NCI-H2227 treated with DMSO at 0.1 percent for 48 hours (cell line): ENCODE results near the gene RALGAPA1.
A peak's percentile ranks its signal among the peaks of the same experiment; 100 is the strongest.

Experiments used
- DNase-seq: peaks from one replicate; lab custom pipeline; 2025; lab: John Stamatoyannopoulos, UW

RALGAPA1 gene

DNA sequence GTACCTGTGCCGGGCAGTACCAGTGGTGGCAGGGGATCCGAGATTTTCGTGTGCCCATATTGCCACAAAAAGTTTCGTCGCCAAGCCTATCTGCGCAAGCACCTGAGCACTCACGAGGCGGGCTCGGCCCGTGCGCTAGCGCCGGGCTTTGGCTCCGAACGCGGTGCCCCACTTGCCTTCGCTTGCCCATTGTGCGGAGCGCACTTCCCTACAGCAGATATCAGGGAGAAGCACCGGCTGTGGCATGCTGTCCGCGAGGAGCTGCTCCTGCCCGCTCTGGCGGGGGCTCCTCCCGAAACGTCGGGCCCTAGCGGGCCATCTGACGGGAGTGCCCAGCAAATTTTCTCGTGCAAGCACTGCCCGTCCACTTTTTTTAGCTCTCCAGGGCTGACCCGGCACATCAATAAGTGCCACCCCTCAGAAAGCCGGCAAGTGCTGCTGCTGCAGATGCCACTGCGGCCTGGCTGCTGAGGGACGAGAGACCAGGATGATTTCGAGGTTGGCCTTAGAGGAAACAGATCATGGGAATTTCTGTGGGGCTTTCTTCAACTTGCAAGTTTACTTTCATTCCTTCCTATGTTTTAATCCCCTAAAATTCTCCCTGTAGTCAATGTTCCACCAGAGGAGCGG lies 273.5 kb downstream of the RALGAPA1 start:
- no peak for DNase-seq

DNA sequence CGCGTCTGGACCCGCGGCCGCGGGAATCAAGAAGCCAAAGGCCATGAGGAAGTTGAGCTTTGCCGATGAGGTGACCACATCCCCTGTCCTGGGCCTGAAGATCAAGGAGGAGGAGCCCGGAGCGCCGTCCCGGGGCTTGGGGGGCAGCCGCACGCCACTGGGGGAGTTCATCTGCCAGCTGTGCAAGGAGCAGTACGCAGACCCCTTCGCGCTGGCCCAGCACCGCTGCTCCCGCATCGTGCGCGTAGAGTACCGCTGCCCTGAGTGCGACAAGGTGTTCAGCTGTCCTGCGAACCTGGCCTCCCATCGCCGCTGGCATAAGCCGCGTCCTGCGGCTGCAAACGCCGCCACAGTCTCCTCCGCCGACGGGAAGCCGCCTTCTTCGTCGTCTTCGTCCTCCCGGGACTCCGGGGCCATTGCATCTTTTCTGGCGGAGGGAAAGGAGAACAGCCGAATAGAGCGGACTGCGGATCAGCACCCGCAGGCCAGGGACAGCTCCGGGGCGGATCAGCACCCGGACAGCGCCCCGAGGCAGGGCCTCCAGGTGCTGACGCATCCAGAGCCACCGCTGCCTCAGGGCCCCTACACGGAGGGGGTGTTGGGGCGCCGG lies 274.1 kb downstream of the RALGAPA1 start:
- DNase-seq = no peak

DNA sequence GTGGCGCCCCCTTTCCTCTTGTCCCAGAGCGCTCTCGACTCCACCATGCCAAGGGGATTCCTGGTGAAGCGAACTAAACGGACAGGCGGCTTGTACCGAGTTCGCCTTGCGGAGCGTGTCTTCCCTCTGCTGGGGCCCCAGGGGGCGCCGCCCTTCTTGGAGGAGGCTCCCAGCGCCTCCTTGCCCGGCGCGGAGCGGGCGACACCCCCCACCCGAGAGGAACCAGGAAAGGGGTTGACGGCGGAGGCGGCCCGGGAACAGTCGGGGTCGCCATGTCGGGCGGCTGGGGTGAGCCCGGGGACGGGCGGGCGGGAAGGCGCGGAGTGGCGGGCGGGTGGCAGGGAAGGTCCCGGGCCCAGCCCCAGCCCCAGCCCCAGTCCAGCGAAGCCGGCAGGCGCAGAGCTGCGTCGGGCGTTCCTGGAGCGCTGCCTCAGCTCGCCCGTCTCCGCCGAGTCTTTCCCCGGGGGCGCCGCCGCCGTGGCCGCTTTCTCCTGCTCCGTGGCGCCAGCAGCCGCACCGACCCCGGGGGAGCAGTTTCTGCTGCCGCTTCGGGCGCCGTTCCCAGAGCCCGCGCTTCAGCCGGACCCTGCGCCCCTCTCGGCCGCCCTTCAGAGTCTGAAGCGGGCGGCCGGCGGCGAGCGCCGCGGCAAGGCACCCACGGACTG lies 274.8 kb downstream of the RALGAPA1 start:
- DNase-seq = no peak

DNA sequence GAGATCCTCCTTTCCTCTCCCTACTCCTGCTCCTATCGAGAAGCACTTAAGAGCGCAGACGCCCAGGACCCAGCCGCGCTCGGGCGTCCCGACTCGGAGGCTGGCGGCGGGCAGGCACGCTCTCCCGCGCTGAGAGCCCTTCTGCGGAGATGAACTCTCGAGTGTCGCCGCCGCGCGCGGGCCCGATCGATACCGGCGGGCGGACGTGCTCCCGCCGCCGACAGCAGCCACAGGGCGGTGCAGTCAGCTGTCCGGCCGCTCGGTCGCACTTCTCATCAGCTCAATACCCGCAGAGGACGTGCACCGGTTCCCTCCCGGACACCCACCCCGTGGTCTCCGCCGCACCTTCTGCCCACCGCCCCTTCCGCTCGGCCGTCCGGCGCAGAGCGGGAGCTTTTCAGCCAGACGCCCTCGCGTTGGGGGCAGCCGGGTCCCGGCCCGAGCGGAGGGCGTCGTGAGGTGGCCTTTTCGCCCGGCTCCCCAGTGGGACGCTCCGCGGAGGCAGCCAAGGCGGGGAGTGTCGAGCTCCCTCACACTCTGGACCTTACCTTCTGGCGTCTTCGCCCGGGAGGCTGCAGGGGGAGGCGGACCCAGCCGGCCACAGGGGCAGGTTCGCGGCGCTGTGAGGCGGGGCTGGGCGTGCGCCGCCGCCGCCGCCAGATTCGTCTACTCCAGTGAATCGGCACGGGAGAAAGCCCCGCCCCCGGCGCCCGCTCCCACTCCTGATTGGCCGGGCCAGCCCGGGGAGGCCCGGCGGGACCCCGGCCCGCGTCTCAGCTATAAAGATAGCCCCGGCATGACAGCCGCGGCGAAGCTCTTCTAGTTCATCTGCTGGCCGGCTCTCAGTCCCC lies 275.5 kb downstream of the RALGAPA1 start, which contains the start of gene INSM2:
INSM2 (plus strand) TSS at position 808 of the 851 bp plus-strand sequence. CDS start 89 bp downstream, outside the sequence.
- peak; percentile 87 for DNase-seq

DNA sequence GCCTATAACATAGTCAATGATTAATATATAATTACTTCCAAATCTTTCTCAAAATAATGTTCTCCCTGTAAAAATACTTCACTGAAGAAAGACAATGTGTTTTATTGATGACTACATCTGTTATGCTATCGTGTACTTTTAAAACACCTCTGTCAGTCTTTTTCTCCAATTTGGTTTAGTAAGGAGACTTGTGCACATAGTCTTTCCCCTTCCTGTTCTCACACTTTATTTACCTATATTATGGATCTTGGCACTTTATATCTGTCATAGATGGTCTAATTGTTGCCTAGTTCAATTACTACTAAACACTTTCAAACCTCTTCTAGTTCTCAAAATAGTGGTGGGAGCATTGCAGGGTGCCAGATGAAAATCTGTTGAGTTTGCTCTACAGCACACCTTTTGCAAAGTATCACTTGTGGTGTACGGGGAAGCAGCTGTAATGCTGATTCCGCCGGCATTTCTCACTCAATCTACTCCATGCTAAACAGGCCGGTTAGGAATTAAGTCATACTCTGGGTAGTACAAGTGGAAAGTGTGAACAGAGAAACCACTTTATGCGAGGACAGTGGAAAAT lies 276.2 kb downstream of the RALGAPA1 start:
- no peak for DNase-seq

DNA sequence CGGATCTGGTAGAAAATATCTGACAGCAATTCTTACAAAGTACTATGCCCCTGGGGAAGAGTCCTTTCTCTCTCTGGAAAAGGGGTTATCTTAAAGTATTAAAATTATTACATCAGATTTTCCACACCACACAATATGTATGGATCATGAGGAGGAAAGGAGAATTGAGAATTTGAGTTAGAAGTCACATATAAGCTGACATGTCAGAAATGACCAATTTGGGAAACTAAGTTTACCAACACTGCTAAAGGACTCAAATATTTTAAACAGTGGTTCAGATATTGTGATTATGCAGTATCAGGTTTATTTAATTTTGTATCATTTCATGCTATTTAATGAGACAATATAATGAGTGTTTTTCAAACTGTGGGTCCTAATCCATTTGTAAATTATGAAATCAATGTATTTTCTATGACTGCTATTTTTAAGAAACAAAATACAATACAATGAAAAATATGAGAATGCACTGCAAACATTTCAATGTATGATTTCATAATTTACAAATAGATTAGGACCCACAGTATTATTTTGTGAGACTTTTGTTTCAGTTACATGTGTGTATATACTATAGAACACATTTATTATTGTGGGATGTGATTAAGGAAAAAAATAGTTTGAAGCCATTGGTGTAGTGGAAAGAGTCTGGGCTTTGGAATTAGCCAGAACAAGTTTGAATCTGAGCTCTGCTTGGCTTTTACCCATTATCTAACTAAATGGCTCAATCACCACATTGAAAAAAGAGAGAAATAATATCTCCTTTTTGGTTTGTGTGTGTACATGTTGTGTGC lies 276.9 kb downstream of the RALGAPA1 start:
- DNase-seq = no peak

DNA sequence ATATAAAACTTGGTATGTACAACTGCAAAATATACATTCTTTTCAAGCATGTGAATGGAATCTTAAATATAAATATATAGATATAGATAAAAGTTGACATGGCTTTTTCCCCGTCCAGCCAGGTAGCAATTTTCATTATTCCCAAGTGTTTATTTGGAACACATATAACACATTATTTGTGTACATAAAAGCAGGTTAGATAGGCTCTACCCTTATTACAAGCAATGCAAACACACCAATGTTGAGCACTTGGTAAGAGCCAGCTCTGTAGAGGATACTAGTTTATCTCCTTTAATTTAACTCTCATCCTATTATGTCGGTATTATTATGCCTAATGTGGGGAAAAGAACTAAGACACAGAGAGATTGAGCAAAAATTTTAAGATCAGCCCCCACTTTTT lies 282.1 kb downstream of the RALGAPA1 start:
- no peak for DNase-seq

DNA sequence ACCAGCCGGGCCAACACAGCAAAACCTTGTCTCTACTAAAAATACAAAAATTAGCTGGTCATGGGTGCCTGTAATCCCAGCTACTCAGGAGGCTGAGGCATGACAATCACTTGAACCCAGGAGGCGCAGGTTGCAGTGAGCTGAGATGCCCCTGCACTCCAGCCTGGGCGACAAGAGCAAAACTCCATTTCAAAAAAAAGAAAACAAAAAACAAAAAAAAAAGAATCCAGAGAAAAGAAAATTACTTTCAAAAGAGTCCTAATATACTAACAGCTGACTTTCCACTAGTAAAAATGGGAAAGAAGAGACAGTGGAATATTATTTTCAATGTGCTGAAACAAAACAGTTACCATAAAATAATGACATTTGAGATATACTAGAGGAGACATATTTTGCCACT lies 283.4 kb downstream of the RALGAPA1 start:
- no peak for DNase-seq

DNA sequence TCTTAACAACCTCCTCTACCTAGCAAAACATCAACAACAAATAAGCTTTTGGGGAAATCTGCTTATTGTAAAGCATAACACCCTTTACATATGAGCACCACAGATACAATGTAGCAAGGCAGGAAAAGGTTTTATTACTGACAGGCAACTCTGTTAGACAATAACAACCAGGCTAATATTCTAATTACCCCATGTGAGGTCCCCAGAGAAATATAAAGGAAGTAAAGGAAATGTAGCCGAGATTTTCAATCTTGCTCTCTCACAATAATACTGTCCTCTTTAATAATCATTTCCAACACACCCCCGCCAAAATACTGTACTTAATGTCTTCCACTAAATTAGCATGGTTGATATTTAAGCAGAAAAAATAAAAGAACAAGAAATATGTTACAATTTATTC lies 289.1 kb downstream of the RALGAPA1 start:
- no peak for DNase-seq

DNA sequence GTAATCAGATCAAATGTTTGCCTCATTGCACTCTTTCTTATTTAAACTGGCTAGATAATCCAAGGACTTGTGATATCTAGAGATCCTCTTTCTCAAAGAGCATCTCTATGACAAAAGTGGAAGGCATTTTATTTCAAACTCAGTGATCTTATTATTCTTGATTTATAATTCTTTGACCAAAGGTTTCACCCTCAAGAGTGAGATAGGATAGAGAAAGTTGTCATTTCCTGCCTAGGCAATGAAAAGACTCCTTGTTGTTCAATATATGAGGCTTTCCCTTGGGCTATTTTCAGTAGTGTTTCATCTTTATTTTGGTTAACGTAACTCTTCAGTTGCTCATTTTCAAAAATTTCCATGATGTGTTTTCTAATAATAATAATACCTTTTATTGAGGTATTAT lies 293.2 kb downstream of the RALGAPA1 start:
- no peak for DNase-seq

DNA sequence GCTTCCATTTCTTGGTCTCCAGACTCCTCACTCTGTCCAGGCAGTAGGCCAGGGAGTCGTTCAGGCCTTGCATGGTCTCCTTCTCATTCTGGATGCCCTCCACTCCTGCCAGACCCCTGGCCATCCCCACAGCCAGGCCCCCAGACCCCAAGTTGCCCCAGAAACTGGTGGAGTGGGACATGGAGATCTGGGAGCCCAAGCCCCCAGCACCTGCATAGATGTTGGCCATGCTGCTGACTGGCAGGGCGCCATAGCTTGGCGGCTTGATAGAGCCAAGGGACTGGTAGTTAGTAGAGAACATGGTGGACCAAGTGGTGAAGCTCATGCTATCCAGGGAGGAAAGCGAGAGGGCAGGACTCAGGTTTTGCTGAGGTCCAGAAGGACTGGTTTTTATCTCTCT lies 296.3 kb downstream of the RALGAPA1 start:
- DNase-seq = no peak

DNA sequence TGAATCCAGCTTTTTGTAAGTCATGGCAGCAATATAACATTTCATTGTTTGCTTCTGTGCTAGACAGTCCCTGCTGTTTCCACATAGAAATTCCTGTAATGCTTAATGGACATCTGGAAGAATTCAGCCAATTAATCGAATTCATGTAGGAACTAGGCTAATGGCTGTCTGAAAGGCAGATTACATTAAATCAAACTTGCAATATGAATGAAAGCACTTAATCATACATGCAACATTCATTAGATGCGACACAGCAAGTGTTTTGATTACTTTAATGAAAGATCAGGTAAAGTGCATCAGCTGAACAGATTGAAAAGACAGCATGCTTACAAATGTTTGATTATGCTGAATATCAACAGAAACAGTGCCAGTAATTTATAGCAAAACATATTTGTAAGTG lies 299.2 kb downstream of the RALGAPA1 start:
- no peak for DNase-seq

DNA sequence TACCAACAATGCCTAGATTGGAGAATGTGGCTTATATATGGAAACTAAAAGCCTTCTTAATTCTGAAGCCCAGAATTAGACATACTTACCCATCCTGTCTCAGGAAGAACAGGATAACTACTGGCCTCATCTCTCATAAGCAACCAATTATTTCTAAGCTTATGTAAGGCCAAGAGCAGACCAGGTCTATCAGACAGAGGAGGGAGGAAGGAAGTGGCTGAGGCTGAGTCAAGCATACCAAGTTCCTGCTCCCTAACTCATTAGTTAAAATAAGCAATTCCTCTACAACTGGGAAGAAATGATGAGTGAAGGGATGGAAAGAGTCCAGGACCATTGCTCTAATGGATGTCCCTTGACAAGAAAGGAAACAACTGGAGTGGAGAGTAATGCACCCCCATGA lies 302.2 kb downstream of the RALGAPA1 start:
- DNase-seq = no peak

DNA sequence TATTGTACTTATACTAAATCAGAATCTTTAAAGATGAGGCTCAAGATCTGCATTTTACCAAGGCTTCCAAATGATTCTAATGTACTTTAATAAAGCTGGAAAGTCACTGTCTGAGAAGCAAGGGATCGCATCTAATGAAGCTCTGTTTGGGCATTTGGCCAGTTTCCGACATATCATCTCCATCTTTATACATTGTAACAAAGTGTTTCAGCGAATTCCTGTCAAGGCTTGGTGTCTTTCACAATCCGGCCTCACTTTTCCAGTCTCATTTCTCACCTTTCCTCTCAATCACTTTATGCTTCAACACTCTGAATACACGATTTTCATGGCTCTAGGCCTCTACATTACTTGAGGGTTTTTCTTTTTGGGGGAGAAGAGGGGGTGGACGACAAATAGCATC lies 302.6 kb downstream of the RALGAPA1 start:
- no peak for DNase-seq

DNA sequence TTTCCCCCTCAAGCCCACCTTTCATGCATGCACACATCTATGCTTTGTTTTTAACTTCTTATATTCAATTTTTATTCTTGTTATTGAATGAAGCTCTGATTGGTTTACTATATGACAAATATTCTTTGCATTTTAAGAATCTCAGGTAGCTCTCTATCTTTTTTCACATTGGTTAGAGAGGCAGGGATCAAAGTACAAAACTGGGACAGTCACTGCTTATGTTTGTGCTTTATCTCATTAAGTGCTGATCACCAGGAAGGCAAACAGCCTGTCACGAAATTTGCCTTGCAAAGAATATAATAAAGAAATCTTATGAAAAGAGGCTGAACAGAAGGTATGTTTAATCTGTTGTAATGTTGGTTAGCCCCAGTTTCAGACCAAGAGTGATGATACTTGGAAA lies 304.8 kb downstream of the RALGAPA1 start:
- DNase-seq = no peak

DNA sequence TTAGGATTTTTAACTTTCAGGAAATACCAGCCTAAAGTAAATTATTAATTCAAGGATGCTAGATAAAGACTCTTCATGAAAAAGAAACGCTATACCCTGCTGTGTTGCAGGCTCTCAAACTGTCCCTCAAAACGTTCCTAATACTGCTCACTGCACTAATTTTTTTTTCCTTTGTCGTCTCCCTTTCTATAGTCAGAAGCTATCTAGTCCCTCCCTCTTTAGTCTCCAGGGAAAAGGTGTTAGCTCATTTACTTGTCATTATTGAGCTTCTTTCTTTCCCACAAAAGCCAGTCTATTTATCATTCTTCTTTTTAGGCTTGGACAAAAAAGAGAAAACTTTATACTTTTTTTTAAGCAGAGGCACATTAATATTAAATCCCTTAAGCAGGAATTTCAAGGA lies 305.4 kb downstream of the RALGAPA1 start:
- no peak for DNase-seq

DNA sequence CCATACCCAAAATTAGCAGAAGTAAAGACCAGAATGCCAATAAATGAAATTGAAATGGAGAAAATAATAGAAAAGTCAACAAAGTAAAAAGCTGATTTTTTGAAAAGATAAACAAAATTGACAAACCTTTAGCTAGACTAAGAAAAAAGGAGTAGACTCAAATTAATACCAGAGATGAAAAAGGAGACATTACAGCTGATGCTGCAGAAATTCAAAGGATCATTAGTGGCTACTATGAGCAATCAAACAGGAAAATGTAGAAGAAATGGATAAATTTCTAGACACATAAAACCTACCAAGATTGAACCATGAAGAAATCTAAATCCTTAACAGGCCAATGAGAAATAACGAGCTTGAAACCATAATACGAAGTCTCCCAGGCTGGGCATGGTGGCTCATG lies 309.9 kb downstream of the RALGAPA1 start:
- DNase-seq = no peak

DNA sequence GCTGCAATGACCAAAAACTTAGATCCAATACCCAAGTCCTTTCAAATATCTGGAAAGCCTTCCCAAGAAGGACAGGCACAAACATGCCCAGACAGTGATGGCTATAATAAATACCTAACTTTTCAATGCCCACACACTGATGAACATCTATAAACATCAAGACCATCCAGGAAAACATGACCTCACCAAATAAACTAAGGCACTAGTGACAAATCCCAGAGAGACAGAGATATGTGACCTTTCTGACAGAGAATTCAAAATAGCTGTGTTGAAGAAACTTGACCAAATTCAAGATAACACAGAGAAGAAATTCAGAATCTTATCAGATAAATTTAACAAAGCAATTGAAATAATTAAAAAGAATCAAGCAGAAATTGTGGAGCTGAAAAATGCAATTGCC lies 313.8 kb downstream of the RALGAPA1 start:
- DNase-seq = no peak

DNA sequence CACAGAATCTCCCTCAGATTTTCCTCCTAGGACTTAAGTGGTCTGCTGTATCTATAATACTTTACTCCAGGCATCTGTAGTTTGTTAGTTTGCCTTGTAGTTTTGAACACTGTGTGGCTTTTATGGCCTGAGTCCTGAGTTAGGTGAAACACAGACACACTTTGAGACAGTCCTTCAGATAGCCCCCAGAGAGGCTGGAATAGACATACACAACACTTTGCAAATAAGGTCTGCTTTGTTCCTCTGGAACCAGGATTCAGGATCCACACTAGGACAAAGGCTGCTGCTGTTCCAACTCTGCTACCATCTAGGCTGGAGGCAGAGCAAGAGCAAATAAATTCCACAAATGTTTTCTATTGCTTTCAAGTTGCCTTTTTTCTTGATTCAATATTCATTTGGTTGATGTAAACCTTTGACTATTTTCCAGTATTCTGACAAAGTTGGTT lies 316.5 kb downstream of the RALGAPA1 start:
- DNase-seq = no peak
